ENCODE measurements around the gene NDUFAF4.
"Not testable (repeated sequence)": the region's sequence is repeated elsewhere in the genome, so short reads cannot be mapped to it uniquely, and the experiment has no call there.

Gene NDUFAF4

GRCh38 chr6:96913621-96914020 is 15.9 kb upstream of the NDUFAF4 start:
- no peak for ATAC-seq
- H3K4me1 Mint-ChIP-seq, result no peaks in the 10 kb centered on the region
- no peaks in the 10 kb centered on the region for H3K9me3 Mint-ChIP-seq
- H3K27ac Mint-ChIP-seq, result no peak overlapping the region
- H3K27me3 Mint-ChIP-seq, result peaks cover 29% of the 10 kb centered on the region
- H3K4me3 Mint-ChIP-seq, result no peak overlapping the region
- no peak for DNase-seq

- Mint-ChIP-seq H3K4me1 (peaks cover 13% of the 10 kb centered on the region), H3K4me3 (no peak overlapping the region), H3K27ac (no peak overlapping the region), H3K9me3 (no peaks in the 10 kb centered on the region), H3K27me3 (peaks cover 29% of the 10 kb centered on the region)
- no peak for DNase-seq
- no peak for ATAC-seq
These were observed 14.1 kb upstream of the NDUFAF4 start for GRCh38 chr6:96911751-96912150.

GRCh38 chr6:96911171-96911570 is 13.5 kb upstream of the NDUFAF4 start:
- no peak overlapping the region for H3K27ac Mint-ChIP-seq
- ATAC-seq (no peak), DNase-seq (no peak)
- H3K4me3 Mint-ChIP-seq, result no peak overlapping the region
- peaks cover 29% of the 10 kb centered on the region for H3K27me3 Mint-ChIP-seq
- peaks cover 19% of the 10 kb centered on the region for H3K4me1 Mint-ChIP-seq
- H3K9me3 Mint-ChIP-seq, result no peaks in the 10 kb centered on the region

DNA sequence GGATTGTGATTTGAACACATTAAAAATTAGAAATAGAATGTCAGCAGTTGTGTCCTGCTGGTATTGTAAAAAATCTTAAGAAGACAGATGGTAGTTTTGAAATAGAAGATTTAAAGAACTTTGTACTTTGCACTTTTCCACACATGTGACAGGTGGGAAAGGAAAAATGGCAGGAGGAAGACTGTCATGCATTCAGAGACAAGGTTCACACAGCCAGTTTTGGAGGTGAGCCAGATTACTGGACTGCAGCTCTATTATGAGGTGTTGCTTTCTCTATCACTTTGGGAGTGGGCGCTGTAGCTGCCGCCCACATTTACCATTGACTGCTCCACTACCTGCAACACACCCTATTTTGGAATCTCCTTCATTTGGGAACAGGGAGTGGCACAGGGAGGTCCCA is 12.1 kb upstream of the NDUFAF4 start:
- Mint-ChIP-seq H3K9me3 (no peaks in the 10 kb centered on the region), H3K27me3 (peaks cover 33% of the 10 kb centered on the region), H3K27ac (no peak overlapping the region), H3K4me3 (no peak overlapping the region), H3K4me1 (peaks cover 23% of the 10 kb centered on the region)
- ATAC-seq (no peak), DNase-seq (no peak)

DNA sequence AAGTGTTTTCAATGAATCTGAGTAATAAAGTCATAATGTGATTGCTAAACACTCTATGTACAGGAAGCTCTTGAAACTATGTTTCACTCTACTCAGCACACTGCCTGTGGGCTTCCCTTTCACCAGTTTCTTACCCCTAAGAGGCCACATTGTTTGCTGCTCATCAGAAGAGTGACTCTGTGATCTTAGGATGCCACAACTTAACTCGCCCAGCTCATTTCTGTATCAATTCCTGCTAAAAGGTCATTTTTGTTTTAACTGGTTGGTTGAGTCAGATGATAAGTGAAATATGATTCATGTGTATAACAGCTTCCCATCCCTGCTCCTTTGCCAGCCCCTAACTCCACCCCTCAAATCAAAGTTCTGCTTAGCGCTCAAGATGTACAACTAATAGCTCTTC is 9.8 kb upstream of the NDUFAF4 start:
- peak; percentile 100 for ATAC-seq
- H3K27me3 Mint-ChIP-seq, result peaks cover 28% of the 10 kb centered on the region

GRCh38 chr6:96900873-96901272 is 3.2 kb upstream of the NDUFAF4 start:
- Mint-ChIP-seq H3K27me3 (peaks cover 14% of the 10 kb centered on the region), H3K9me3 (no peaks in the 10 kb centered on the region), H3K27ac (no peak overlapping the region), H3K4me3 (no peak overlapping the region), H3K4me1 (peaks cover 17% of the 10 kb centered on the region)
- no peak for DNase-seq
- no peak for ATAC-seq

More for the DNA sequence above, 9.8 kb upstream of the NDUFAF4 start:
- Mint-ChIP-seq H3K9me3 (no peaks in the 10 kb centered on the region), H3K4me3 (peak overlapping the region; percentile 11 to 46), H3K4me1 (peaks cover 23% of the 10 kb centered on the region), H3K27ac (no peak overlapping the region)
- DNase-seq, result peak; percentile 34 to 78

DNA sequence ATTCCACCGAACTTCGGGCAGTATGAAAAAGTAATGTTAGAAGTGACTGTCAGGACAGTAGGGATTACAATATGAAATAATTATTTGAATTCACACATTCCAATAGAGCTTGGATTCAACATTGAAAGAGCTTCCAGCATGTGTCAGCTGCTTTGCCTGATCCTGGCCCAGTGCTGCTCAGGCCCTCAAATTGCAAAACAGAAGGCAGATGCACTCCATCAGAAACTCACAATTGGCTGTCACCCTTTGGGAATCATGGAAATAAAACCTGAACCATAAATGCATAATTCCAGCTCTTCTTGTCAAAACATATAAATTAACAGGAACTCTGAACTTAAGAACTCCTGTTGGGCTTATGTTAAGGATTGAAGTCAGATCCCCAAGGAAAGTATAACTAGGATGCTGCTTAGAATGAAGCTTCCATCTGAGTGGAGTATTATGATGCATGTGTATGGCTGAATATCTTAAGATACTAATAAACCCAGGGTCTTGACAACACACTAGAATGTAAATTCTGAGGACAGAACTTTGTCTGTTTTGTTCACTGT is 1.8 kb upstream of the NDUFAF4 start:
- DNase-seq, result no peak
- Mint-ChIP-seq H3K4me1 (peaks cover 21% of the 10 kb centered on the region), H3K4me3 (no peak overlapping the region), H3K9me3 (no peaks in the 10 kb centered on the region), H3K27me3 (peaks cover 8% of the 10 kb centered on the region), H3K27ac (no peak overlapping the region)
- no peak for ATAC-seq

DNA sequence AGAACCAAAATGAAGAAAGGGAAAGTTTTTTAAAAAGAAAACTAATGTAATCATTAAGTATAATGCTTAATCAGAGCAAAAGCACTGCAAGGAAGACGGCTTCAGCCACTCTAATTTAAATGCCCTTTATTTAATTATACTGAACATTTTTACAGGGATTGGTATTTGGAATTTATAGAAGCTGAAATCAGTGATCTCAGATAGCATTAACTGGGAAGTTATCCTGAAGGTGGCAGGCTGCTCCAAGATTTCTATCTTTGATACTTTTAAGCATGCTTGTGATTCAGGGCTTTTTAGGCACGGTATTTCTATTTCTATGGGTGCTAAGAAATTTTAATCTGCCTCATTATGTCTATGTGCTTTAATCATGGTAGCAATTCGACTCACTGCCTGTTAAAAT is 1.3 kb upstream of the NDUFAF4 start:
- H3K9me3 Mint-ChIP-seq, result no peaks in the 10 kb centered on the region
- no peak for DNase-seq
- peak overlapping the region in 1 of 2 donors; percentile 88 for H3K4me3 Mint-ChIP-seq
- H3K27ac Mint-ChIP-seq, result no peak overlapping the region
- peaks cover 21% of the 10 kb centered on the region for H3K4me1 Mint-ChIP-seq
- peaks cover 6% of the 10 kb centered on the region for H3K27me3 Mint-ChIP-seq
- ATAC-seq, result no peak

DNA sequence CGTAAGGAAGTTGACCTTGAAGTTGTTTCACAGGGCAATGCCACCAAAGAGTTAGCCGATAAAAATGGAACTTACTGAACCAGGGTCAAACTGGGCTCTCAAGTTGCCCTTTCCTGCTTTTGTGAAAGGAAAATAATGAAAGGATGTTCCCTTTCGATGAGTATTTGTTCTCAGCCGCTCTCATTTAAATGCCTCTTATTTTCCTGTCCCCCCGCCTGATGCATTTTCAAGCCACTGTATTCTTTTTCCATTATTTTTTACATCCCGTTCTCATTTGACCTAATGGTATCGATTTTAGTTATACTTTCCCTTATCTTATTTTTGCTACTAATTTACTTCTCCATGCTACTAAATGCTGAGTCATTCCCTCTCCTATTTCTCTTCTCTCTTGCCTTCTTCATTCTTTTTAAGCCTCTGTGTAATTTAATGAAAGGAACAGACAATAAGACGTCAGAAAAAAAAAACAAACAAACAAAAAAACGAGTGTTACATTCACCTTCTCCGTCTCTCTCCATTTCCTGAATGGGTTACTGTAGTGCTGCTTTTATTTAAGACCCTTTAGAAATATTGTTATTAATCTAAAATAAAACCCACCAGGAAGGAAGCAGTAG is 655 bp upstream of the NDUFAF4 start:
- peaks cover 6% of the 10 kb centered on the region for H3K27me3 Mint-ChIP-seq
- peaks cover 21% of the 10 kb centered on the region for H3K4me1 Mint-ChIP-seq
- ATAC-seq (no peak), DNase-seq (no peak)
- H3K27ac Mint-ChIP-seq, result peak overlapping the region; percentile 92 to 95
- H3K4me3 Mint-ChIP-seq, result peak overlapping the region; percentile 84 to 88
- no peaks in the 10 kb centered on the region for H3K9me3 Mint-ChIP-seq

DNA sequence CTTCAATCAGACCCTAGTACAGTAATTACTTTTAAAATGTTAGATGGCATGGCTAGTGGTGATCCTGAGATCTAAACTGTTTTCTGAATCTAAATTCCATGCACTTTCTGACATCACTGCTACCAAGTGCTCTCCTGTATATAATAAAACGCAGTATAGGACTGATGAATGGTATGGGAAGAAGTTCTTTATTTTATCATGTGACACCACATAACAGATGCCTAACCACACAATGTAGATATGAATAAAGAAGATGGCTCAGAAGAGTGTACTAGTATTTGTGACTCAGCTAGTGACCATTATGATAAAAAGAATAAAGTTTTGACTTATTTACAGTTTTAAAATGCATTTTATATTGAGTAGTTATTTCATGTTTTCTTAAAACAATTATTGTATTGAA is 8.5 kb downstream of the NDUFAF4 start:
- DNase-seq (no peak), ATAC-seq (no peak)
- Mint-ChIP-seq H3K4me3 (no peak overlapping the region), H3K9me3 (no peaks in the 10 kb centered on the region), H3K27ac (no peak overlapping the region), H3K27me3 (no peaks in the 10 kb centered on the region), H3K4me1 (peaks cover 13% of the 10 kb centered on the region)

DNA sequence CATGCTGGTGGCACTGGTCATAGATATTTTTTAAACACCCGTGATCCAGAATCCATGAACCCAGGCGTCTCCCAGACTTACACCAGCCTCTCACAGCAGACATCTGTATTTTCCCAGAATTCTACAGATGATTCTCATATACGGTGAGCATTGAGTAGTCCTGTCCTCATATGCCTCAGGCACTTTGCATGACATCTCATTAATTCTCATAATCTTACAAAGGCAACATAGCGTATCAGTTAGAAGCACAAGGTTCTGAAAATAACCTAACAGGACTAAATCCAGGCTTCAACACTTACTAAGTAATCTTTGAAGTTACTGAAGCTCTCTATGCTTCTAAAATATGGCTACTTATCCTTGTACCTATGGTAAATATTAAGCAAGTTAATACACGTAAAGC is 8.9 kb downstream of the NDUFAF4 start:
- Mint-ChIP-seq H3K4me1 (peaks cover 13% of the 10 kb centered on the region), H3K27me3 (no peaks in the 10 kb centered on the region), H3K9me3 (no peaks in the 10 kb centered on the region), H3K4me3 (no peak overlapping the region), H3K27ac (no peak overlapping the region)
- no peak for ATAC-seq
- no peak for DNase-seq

- no peak overlapping the region for H3K4me3 Mint-ChIP-seq
- ATAC-seq, result no peak
- no peak overlapping the region for H3K27ac Mint-ChIP-seq
- H3K27me3 Mint-ChIP-seq, result no peaks in the 10 kb centered on the region
- peaks cover 13% of the 10 kb centered on the region for H3K4me1 Mint-ChIP-seq
- no peak for DNase-seq
- no peaks in the 10 kb centered on the region for H3K9me3 Mint-ChIP-seq
These were observed 11.2 kb downstream of the NDUFAF4 start for GRCh38 chr6:96886519-96886918.

- H3K27ac Mint-ChIP-seq, result peak overlapping the region; percentile 80 to 82
- peak overlapping the region in 1 of 2 donors; percentile 9 for H3K4me3 Mint-ChIP-seq
- not testable (repeated sequence) for H3K27me3 Mint-ChIP-seq, H3K9me3 Mint-ChIP-seq
- peaks cover 13% of the 10 kb centered on the region for H3K4me1 Mint-ChIP-seq
- ATAC-seq (peak; percentile 88), DNase-seq (peak in 1 of 2 donors; percentile 13)
These were observed 12.5 kb downstream of the NDUFAF4 start for GRCh38 chr6:96885187-96885631.

DNA sequence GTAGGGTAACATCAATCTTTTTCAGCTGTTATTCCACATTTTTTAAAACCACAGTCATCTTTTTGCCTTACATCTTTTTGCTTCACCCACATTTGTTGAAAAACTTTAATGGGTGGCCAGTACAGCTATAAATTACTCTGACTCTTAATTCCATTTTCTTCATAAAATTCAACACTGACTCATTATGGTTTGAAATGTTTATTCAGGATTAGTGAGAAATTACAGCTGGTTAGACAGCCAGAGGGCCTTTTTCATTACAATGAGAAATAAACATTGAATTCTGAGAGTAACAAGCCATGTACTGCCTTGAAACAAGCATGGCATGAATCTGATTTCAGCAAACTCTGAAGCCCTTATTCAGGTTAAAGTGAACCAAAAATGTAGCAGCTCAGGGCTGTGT is 19.5 kb downstream of the NDUFAF4 start:
- DNase-seq (no peak), ATAC-seq (no peak)
- no peak overlapping the region for H3K27ac Mint-ChIP-seq
- H3K4me1 Mint-ChIP-seq, result no peaks in the 10 kb centered on the region
- no peak overlapping the region for H3K4me3 Mint-ChIP-seq
- no peaks in the 10 kb centered on the region for H3K9me3 Mint-ChIP-seq
- H3K27me3 Mint-ChIP-seq, result no peaks in the 10 kb centered on the region

GRCh38 chr6:96876886-96877545 is 20.7 kb downstream of the NDUFAF4 start:
- H3K4me1 Mint-ChIP-seq, result no peaks in the 10 kb centered on the region
- no peak overlapping the region for H3K4me3 Mint-ChIP-seq
- H3K27me3 Mint-ChIP-seq, result no peaks in the 10 kb centered on the region
- no peak overlapping the region for H3K27ac Mint-ChIP-seq
- DNase-seq (no peak), ATAC-seq (no peak)
- no peaks in the 10 kb centered on the region for H3K9me3 Mint-ChIP-seq

DNA sequence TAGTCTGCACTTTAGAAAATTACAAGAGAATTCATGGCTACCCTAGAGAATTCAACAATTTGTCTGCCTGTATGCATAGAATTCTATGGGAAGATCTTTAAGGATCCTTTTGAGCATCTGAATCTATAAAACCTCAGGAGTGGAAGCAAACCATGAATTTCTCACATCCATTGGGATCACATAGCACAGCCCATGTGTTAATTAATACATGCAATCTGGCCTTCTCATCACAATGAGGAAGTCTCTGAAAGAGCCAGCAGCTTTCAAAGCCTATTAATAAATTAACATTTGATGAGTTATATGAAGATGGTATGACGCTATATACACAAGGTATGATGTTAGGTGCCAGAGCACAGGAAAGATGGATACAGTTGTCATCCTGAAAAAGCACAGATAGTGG is 24.7 kb downstream of the NDUFAF4 start:
- DNase-seq (no peak), ATAC-seq (no peak)
- Mint-ChIP-seq H3K4me1 (no peaks in the 10 kb centered on the region), H3K27ac (no peak overlapping the region), H3K4me3 (no peak overlapping the region), H3K27me3 (peaks cover 2% of the 10 kb centered on the region), H3K9me3 (no peaks in the 10 kb centered on the region)
